Ectodermal cell (in vitro differentiated cells): ENCODE measurements around the gene AMOTL2.
A peak's percentile ranks its signal among the peaks of the same experiment; 100 is the strongest.

Experiments used
- H3K27ac ChIP-seq: 2 replicates; pipeline ENCODE4 v1.7.0; 2013; ENCODE audit warnings: mild to moderate bottlenecking, low read depth, low read length; ENCODE audit not compliant: insufficient read depth, poor library complexity, severe bottlenecking
- H3K27me3 ChIP-seq: 2 replicates; pipeline ENCODE4 v1.7.0; 2013; ENCODE audit warnings: mild to moderate bottlenecking, low read length; ENCODE audit not compliant: insufficient read depth, control insufficient read depth, poor library complexity, severe bottlenecking
- H3K36me3 ChIP-seq: one replicate; pipeline ENCODE4 v1.7.0; 2013; ENCODE audit warnings: low read length; ENCODE audit not compliant: control insufficient read depth, insufficient read depth
- H3K4me1 ChIP-seq: one replicate; pipeline ENCODE4 v1.7.0; 2013; ENCODE audit warnings: low read length; ENCODE audit not compliant: control insufficient read depth, insufficient read depth
- H3K4me3 ChIP-seq: 2 replicates; pipeline ENCODE4 v1.7.0; 2013; ENCODE audit warnings: low read depth, low read length, control low read depth; ENCODE audit not compliant: insufficient read depth
- H3K9me3 ChIP-seq: 2 replicates; pipeline ENCODE4 v1.7.0; 2013; ENCODE audit warnings: mild to moderate bottlenecking, low read length, moderate library complexity; ENCODE audit not compliant: control insufficient read depth
- WGBS, 2 experiments: methylation state at CpG; one replicate each; pipeline ENCODE4 v1.1.7; 2013; ENCODE audit warnings: missing lambda C conversion rate in 2 of 2; 5-methylcytosine and 5-hydroxymethylcytosine counted together

Gene AMOTL2

DNA sequence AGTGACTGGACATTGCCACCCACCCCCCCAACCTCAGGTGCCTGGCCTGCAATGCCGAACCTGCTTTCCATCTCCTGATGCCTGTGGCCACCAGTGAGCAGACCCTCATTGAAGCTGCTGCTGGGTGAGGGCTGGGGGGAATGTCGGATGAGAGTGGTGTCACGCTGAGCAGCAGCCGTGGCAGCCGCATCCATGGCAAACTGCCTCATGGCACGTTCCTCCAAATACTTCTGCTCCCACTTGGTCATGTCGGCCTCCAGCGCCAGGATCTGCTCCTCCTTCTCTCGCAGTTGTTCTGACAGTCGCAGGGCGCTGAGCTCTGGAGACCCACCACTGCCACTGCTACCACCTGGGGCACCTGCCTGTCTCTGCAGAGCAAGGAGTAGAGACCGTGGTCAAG is 14.2 kb downstream of the AMOTL2 start:
- 95% methylated on average over 12 of the region's 12 CpGs for WGBS, 2 experiments
- Histone ChIP-seq H3K9me3 (no peaks in the 10 kb centered on the region), H3K36me3 (peaks cover 81% of the 10 kb centered on the region), H3K27me3 (no peaks in the 10 kb centered on the region), H3K27ac (no peak overlapping the region), H3K4me3 (no peak overlapping the region), H3K4me1 (peaks cover 49% of the 10 kb centered on the region)

DNA sequence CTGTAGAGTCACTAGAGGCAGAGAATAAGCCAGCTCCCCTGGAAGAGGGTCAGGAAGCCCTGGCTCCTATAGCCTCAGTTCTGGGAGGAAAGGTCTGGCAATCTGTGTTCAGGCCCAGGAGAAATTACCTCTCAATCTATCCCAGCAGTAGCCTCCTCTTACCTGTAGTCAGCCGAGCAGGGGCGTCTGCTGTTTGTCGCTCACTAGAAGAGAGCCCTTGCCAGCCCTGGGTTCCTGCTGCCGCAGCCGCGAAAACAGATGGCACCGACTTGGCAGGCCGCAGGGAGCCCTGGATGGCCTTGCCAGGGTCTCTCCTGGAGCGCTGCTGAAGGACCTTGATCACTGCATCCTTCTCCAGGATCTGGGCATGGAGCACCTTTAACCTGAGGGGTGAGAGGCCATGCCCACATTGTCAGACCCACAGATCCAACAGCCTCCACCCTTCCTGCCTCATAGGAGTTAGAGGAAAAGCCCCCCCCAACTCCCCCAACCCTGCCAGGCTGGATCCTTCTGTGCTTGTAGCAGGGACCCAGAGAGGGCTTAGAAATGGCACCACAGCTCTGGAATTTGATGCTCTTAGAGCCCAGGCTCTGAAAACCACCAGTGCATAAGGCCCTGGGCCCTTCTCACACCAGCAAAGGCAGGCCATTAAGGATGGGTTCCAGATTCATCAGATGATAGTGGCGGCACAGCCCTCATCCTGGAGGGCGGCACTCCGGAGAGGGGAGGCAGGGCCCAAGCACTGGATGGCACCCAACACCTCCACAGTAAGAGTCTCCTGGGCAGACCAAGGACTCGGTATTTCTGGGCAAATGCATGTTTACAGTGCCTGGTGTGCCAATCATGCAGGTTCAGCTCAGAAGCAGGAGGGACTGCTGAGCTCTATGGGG is 14.9 kb downstream of the AMOTL2 start:
- no peak overlapping the region for H3K27ac ChIP-seq
- 95 to 96% methylated on average over 13 of the region's 13 CpGs for whole genome bisulfite sequencing, 2 experiments
- H3K4me3 ChIP-seq: no peak overlapping the region
- H3K36me3 ChIP-seq: peaks cover 88% of the 10 kb centered on the region
- H3K27me3 ChIP-seq: no peaks in the 10 kb centered on the region
- no peaks in the 10 kb centered on the region for H3K9me3 ChIP-seq
- H3K4me1 ChIP-seq: peaks cover 42% of the 10 kb centered on the region

DNA sequence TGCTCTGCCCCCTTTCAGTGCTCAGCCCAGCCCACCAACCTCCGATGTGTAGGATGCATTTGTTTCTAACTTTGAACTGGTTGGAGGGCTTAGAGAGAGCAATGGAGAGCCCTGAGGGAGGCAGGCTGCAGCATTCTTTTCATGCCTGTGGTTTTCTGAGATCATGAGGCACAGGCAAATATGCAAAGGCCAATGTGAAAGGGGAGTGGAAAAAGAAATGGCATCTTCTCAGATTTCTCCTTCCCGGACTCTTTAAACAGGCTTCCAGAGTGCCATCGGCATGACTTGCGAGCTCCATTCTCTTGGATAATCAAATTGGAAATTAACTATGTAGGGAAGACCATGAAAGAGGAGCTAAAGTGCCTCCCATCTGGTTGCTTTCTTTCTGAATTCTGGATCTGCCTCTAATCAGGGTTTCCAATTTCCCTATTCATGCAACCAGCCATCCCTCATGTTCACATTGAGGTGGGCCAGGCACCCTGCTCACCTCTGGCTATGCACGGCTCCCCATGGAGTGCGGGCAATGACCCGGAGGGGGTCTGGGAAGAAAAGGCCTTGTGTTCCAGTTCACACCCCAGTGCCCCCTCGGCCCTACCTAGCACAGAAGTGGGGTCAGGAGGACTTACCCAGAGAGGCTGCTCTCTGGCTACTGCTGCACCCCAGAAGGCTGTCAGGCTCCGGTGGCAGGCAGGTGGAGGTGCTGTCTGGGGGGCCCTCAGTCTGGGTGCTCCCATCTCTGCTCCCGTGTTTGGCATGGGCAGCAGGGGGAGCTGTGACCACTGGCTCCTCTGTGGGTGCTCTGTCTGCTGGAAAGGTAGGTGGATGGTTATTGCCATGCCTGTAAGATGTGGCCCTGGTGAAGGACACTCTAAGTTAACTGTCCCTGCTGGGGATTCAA is 16.1 kb downstream of the AMOTL2 start:
- H3K9me3 ChIP-seq: no peaks in the 10 kb centered on the region
- peak overlapping the region; percentile 55 for H3K27ac ChIP-seq
- H3K4me1 ChIP-seq: peaks cover 32% of the 10 kb centered on the region
- no peaks in the 10 kb centered on the region for H3K27me3 ChIP-seq
- H3K36me3 ChIP-seq: peaks cover 88% of the 10 kb centered on the region
- WGBS, 2 experiments: 76 to 85% methylated on average over 10 of the region's 10 CpGs
- H3K4me3 ChIP-seq: no peak overlapping the region

GRCh38 chr3:134357261-134357913 is 16.9 kb downstream of the AMOTL2 start:
- Histone ChIP-seq H3K9me3 (no peaks in the 10 kb centered on the region), H3K4me3 (no peak overlapping the region), H3K36me3 (peaks cover 80% of the 10 kb centered on the region), H3K27me3 (no peaks in the 10 kb centered on the region), H3K4me1 (peaks cover 28% of the 10 kb centered on the region), H3K27ac (no peak overlapping the region)
- 84 to 90% methylated on average over 10 of the region's 10 CpGs for WGBS, 2 experiments

DNA sequence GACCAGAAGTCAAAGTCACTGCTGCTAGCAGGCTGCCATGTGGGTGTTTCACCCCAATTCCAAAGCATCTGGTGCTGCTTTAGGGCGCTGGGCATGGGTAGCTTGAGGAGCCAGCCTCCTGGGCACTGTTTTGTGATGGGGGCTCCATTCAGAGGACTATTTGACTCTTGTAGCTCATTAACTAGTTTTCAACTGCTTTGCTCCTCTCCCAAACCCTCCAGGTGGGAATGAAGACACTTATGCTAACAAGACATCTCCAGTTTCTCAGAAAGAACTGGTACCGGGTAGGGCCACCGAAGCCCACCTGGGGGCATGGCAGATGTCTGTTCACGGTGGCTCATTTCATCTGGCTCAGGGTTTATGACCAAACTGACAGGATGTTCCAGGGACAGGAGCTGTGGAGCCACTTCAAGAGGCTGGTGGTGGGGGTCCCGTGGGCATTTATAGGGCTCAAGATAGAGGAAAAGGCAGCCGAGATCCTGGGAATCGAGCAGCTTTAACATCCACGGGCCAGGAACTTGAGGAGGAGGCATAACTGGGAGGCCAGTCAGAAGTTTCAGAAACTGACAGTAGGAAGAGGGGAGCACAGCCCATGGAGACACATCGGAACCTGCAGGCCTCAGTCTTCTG is 17.7 kb downstream of the AMOTL2 start:
- 95 to 96% methylated on average over 9 of the region's 9 CpGs for WGBS, 2 experiments

DNA sequence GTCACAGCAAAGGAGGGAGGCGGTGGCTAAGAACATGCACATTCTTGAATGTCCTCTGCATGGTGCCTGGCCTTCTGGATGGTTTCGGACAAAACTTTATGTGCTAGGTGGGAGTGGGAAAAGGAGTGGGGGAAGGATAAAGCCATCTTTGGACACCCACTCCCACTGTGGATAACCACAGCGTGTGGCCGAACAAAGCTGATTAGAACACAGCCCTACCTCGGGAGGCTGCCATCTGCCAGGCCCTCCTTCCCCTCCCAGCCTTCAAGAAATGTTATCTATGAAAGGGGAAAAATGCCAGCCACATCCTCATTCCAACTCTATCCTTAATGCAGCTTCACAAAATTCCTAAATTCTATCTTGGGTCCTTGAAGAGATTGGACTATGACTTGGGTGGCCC is 18.8 kb downstream of the AMOTL2 start:
- Histone ChIP-seq H3K9me3 (no peaks in the 10 kb centered on the region), H3K27ac (no peak overlapping the region), H3K4me3 (no peak overlapping the region), H3K36me3 (peaks cover 61% of the 10 kb centered on the region), H3K4me1 (peaks cover 28% of the 10 kb centered on the region), H3K27me3 (no peaks in the 10 kb centered on the region)
- 98% methylated on average over 5 of the region's 5 CpGs for WGBS, 2 experiments

More for the DNA sequence above, 17.7 kb downstream of the AMOTL2 start:
- Histone ChIP-seq H3K27me3 (no peaks in the 10 kb centered on the region), H3K4me1 (peaks cover 28% of the 10 kb centered on the region), H3K27ac (no peak overlapping the region), H3K36me3 (peaks cover 72% of the 10 kb centered on the region), H3K9me3 (no peaks in the 10 kb centered on the region), H3K4me3 (no peak overlapping the region)

DNA sequence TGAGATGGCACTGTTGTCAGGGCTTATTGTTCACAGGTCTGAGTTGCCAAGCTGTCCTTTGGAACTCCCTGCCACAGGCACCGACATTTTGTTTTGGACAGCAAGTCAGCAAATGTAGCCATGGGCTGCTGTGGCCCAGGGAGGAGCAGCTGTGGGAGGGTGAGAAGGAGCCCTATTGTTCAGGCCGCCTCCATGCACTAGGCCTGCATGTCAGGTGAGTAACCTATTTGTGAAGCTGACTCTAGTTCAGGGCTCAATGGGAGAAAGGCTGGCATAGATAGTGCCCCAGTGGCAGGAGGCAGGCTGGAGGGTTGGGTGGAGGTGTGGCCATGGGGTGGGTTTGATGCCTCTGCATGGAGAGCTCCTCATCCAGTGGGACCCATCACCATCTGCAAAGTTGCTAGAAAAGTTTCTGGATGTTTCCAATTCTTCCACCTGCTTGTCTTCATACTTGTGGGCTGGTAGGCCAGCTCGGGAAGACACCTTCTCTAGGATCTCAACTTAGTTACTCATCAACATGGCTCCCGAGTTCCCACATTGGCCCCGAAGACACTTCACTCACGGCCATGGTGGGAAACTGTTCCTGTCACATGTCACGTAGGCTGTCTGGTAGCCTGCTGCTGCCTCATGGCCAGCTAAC is 19.5 kb downstream of the AMOTL2 start:
- Histone ChIP-seq H3K4me1 (peaks cover 23% of the 10 kb centered on the region), H3K9me3 (no peaks in the 10 kb centered on the region), H3K4me3 (no peak overlapping the region), H3K27me3 (no peaks in the 10 kb centered on the region), H3K36me3 (peaks cover 54% of the 10 kb centered on the region), H3K27ac (peak overlapping the region; percentile 38)
- 95 to 96% methylated on average over 7 of the region's 7 CpGs for WGBS, 2 experiments

- Histone ChIP-seq H3K36me3 (peaks cover 48% of the 10 kb centered on the region), H3K27ac (no peak overlapping the region), H3K4me3 (no peak overlapping the region), H3K9me3 (no peaks in the 10 kb centered on the region), H3K27me3 (no peaks in the 10 kb centered on the region), H3K4me1 (peaks cover 17% of the 10 kb centered on the region)
- WGBS, 2 experiments: 94 to 95% methylated on average over 7 of the region's 7 CpGs
These were observed 20.2 kb downstream of the AMOTL2 start for GRCh38 chr3:134353831-134354611.
